Medulla oblongata (tissue), 1 donor: ENCODE results near the gene TIMMDC1.
"Not testable (repeated sequence)": the region's sequence is repeated elsewhere in the genome, so short reads cannot be mapped to it uniquely, and the experiment has no call there.

Experiments used
- DNase-seq: peaks from one replicate; pipeline ENCODE4 v3.0.0-alpha.2; 2015; ENCODE audit errors: extremely low spot score

The TIMMDC1 gene

DNA sequence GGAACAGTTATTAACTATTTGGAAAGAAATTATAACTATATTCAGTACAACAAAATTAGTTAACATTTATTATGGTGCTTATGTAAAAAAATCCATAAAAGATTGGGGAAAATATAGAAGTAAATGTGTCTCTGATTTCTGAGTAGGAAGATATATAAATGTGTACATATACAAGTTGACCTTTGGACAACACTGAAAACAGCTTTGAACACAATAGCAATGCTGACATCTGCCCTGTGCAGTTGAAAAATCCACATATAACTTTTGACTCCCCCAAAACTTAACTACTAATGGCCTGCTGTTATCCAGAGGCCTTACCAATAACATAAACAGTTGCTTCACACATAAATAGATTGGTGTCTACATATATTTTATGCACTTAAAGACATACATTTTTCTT, 12.3 kb downstream of the TIMMDC1 start:
- DNase-seq, result no peak

- DNase-seq, result no peak
Observed at GRCh38 chr3:119514637-119515036, 16.3 kb downstream of the TIMMDC1 start.

GRCh38 chr3:119517112-119517511, 18.8 kb downstream of the TIMMDC1 start:
- DNase-seq, result no peak

DNA sequence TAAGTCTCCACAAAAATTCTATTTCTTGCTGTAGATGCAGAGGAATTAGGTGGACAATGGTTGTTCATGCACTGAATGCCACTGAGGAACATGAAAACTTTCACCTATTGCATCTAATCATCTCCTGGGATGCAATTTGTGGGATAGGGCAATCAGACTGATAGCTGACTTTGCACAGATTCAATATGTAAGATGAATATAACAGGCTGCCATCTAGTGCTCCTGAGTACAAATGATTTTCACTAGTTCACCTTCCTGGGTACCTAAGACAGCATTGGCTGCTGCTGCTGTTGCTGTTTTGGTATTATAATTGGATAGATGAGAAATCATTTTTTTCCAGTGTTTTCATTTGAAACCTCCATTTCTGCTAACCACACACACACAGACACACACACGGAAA, 19.7 kb downstream of the TIMMDC1 start:
- DNase-seq, result no peak

- DNase-seq, result peak; percentile 30
Observed at GRCh38 chr3:119524931-119525662, 26.8 kb downstream of the TIMMDC1 start.

DNA sequence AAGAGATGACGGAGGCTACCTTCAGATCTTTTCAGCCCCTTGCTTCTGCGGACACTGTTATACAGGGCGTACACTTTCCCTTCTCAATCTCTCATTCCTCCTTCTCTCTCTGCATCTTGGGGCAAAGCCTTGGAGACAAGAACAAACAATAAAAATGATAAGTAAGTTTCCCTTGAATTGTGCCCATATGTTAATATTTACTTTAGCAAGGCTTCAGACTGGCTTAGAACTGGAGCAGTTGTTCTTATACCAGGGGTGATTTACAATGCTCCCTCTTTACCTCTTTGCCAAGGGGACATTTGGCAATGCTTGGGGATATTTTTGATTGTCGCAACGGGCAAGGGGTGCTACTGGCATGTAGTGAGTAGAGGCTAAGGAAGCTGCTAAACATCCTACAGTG, 29.4 kb downstream of the TIMMDC1 start:
- no peak for DNase-seq

DNA sequence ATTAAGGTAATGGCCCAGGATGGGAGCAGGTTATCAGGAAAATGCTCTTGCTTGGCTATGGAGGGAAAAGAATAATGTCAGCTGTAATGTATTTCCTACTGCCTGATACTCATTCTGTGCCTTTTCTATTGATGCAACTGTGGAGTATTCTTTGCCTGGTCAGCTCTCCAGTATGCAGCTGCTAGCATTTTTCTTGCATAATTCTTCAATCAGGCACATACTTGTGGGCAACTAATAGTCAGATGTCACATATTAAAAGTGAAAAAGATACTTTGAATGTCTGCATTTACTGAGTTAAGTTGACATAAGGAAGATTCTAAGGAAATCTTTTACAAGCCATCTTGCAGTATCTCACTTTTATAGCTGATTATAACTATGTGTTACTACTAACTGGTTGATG, 31.5 kb downstream of the TIMMDC1 start:
- no peak for DNase-seq

DNA sequence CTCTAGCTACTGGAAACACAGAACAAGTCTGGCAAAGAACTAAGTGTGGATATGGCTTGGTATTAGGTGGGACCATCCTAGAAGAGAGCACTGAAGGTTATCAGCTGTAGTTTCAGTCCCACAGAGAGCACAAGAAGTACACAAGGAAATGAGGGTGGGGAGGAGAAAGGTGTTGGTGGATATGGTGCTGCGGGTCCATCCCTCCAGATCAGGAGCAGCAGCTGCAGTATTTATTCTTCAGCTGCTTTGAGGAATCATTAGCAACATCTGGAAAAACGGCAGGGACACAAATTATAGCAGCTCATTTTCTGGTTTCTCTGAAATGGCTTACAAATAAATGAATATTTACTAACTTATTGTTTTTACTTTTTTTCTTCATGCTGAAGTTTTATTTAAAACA, 32.1 kb downstream of the TIMMDC1 start:
- DNase-seq, result no peak

DNA sequence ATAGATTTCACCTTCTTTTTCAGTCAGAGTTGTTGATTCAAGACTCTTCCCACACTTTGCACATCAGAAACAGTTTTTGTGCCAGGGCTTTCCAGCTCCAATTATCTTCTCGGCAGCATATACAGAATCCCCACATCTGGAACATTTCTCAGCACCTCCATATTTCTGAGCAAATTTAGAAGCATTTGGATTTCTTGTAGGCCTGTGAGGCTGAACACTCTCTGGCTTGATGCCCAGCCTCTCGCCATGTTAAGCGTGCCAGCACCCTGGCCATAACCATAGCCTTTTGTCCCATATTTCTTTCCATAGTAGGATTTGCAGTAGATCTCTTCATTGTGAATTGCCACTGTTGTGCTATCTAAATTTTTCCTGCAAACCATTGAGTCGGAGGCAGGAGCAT, 32.8 kb downstream of the TIMMDC1 start:
- no peak for DNase-seq

GRCh38 chr3:119534296-119534695, 35.9 kb downstream of the TIMMDC1 start:
- no peak for DNase-seq

- no peak for DNase-seq
Observed at GRCh38 chr3:119536757-119537156, 38.4 kb downstream of the TIMMDC1 start.

- no peak for DNase-seq
Observed at GRCh38 chr3:119538772-119539171, 40.4 kb downstream of the TIMMDC1 start.

- DNase-seq, result no peak
Observed at GRCh38 chr3:119541547-119541946, 43.2 kb downstream of the TIMMDC1 start.

DNA sequence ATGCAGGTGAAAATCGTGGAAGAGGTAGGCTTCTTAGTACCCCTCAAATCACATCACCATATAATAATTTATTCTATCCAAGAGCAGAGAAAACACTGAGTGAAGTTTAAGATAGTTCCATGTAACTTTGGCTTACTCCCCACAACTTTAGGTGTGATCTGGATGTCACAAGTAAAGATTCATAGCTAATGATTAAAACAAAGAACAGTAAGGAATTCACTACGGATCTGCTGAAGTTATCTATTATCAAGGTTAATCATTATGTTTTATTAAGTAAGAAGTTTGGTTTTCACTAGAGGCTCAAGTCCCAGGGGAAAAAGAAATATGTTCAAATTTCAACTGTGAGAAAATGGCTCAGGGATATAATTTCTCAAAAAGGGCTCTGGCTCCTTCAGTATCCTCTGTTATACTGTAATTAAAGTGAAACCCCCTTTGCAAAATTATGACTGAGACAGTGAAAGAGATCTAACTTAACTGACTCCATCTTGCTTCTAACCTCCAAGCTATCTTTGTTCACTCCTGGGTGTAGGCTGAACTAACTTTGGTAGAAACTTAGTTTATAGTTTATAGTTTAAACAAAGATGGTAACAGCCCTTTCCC, 43.9 kb downstream of the TIMMDC1 start:
- DNase-seq, result no peak

DNA sequence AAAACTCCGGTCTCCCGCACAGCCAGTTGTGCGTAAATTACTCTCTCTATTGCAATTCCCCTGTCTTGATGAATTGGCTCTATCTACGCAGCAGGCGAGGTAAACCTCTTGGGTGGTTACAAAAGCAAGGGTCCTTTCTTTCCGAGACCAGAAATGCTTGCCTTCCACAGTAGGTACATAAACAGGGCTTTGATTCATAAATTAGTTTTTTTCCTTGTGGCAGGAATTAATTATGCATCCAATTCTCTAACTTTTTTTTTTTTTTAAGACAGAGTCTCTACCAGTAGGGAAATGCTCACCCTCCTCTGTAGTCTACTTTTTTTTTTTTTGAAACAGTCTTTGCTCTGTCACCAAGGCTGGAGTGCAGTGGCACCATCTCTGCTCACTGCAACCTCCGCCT, 44.8 kb downstream of the TIMMDC1 start:
- no peak for DNase-seq

GRCh38 chr3:119547227-119547626, 48.9 kb downstream of the TIMMDC1 start:
- DNase-seq, result no peak

DNA sequence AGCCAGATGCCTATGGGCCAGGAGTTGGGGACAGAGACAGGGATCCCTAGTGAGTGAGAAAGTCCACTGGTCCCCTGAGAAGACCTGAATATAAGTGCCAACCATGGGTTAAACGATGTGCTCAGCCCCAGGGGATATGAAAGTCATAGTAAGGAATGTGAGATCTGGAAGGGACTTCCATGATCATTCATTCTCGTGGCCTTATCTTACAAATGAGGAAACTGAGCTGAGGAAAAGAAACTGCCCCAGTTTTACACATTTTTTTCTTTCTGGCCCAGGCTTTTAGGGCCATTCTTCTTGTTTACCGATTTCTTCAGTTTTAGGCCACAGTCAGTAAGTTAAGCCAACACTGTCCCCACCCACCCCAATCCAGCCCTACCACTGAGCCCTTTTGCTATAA, 50.0 kb downstream of the TIMMDC1 start:
- peak; percentile 20 for DNase-seq

DNA sequence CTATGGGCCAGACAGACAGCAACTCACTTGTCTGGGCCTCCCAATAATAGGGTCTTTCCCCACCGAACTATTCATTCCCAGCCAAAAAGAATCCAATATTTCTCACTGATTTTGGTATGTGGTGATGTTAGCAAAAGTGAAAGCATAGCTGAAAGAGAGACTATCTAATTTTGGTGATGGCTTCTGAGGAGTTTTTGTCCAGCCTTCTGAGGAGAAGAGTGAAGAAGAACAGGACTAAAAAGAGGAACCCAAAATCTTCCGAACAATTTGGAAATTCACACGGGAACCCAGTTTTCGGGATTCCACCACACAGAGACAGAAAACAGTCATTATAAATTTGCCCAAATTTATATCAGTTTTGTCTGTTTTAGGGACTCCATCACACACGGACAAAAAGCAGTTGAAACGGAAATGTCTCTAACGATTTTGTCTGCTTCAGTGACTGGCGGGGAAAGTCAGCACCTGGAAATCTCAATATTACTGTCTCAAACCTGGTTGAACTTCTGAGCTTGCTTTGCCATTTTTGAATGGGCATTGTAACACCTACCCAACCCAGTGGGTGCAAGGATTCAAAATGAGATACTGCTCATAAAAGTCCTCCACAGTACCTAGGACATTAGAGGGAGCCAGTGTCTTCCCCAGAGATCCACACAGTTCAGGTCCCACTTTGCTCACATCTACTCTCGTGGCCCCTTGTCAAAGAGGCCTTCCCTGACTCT, 52.0 kb downstream of the TIMMDC1 start:
- DNase-seq, result no peak

DNA sequence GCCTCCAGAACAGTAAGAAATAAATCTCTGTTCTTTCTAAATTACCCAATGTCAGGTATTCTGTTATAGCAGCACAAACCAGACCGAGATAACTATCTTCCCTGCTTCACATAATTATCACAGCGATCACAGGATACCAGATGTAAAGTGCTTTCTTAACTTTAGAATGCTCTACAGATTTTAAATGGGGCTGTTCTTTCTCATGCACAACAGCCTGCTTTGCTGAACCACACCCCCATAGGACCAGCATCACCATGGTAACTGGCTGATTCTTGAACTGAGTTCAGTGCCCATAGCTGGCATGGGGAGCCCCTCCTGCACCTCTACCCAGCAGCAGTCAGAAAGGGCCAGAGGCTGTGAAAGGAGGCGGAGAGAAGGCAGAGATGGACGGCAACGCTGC, 53.3 kb downstream of the TIMMDC1 start:
- DNase-seq, result no peak

- not testable (repeated sequence) for DNase-seq
Observed at GRCh38 chr3:119552928-119553327, 54.6 kb downstream of the TIMMDC1 start.

DNA sequence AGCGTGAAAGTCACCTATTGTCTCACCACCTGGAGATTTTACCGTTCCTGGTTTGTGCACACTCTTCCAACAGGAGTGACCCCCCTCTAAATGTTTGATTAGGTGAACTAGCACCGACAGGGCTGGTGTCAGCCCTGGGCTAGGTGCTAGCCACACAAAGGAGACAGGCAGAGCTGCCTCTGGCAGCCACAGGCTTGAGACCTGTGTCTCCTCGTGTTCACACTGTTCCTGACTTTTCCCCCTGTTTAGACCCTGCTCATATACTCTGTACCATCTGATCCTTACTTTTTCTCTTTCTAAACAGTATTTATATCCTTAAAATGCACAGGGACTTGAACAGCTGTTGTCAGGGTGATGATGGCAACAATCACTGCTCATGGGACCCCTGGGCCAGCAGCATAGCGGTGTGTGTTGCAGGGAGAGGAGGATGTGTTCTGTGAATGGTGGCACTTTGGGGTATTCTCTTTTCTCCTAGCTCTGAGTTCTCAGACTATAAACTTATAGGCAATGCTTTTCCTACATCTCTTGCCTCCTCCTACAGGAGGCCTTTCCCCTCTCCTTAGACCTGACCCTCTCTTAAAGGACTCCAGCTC, 55.6 kb downstream of the TIMMDC1 start:
- no peak for DNase-seq

DNA sequence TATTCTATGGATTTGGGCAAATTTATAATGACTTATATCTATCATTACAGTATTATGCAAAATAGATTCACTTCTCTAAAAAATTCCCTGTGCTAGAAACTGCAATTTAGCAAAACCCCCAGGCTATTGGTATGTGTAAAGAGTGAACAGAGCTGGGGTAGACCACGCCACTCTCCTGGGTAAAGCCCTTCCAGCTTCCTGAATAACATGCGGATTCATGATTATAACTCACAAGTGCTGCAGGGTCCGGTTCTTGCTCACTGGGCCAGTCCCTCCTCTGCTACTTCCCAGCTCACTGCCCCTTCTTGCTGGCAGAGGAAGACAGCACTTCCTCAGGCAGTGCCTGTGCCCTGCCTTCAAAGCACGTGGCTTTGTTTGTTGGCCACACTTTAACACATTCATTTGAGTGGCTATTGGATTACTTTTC, 57.0 kb downstream of the TIMMDC1 start:
- DNase-seq, result peak; percentile 38

DNA sequence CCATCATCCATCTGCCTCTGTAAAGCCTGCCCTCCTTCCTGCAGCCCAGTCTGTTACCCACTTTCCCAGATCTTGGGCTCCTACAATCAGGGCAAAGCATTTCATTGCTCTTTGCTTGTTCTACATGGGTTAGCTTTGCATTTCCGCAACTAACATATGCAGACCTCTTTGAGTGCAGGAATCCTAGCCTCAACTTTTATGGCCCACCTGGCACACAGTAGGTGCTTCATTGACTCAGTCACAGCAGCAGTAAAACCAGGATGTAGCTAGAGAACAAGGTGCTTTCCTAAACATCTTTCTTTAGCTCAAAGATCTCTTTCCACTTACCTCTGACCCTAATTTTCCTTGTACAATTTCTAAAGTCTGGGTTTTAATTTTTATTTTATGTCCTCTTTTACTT, 57.6 kb downstream of the TIMMDC1 start:
- DNase-seq, result no peak
